ENCODE measurements around the gene SFXN5.

DNA sequence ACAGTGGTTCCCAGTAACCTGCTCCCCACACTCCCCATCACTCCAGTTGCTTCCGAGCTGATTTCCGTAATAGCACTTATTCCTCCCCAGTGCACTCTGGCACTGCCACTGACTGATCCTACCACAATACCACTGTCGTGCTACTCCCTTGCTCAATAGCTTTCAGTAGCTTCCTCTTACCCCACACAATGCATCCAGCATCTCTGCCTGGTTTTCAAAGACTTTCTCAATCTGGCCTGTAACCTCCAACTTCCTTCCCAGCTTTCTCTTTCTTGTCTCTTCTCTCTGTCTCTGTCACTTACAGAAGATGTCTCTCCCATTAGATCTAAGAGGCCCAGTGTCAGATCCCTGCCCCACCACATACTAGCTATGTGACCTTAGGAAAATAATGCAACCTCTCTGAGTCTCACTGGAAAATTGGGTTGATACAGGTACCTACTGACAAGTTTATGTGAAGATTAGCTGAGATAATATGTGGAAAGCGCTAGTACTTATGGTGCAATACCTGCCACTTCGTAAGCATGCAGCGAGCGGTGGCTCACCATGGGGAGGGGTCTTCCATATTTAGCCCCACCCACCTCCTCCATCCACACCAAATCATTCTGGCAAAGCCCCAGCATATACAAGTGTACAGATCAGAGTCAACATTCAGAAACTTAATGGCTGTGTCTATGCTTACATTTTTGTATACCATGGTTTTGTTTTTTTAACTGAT, 36.7 kb downstream of the SFXN5 start:
- TF ChIP-seq POLR2A (IDR thresholded peaks at IDR 0.05; ENCODE audit: low read depth, low read length) (no peak), CTCF (IDR thresholded peaks at IDR 0.05; ENCODE audit: extremely low read depth in 1 of 2, insufficient read depth in 1 of 2, low read depth in 1 of 2, low read length in 2 of 2) (no peak), MAX (IDR thresholded peaks at IDR 0.05; ENCODE audit: insufficient read depth, insufficient read length) (no peak)
